ENCODE data around the gene CGNL1. TPM values are rescaled to one million over a fixed set of nuclear protein-coding genes. Genes with fewer than 3 reads are reported as not detected.

The CGNL1 gene
- total RNA-seq, 1 donor from 2014 or later = 2.8 TPM

DNA sequence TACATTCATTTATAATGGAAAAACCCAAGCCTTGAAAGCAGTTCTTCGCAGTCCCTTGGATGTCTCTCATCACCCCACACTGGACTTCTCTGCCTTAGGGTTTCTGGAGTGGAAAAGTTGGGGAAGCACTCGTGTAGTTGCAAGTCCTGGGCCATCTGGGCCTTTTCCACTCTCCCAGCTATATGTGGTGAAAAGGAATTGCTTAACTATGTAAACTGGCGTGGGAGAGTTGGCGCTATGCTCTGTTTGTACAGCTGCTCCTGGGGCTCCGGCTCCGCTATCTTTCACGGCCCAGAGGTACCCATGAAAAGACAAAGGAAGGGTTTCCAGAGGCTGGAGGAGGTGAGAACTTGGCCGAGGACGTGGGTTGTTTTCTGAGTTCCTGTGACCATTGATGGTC is 134.3 kb downstream of the CGNL1 start:
- no peaks in the 10 kb centered on the region for H3K27me3 ChIP-seq (ENCODE audit: control insufficient read depth, insufficient read depth, low read length)
- TF ChIP-seq, protein P1, sequence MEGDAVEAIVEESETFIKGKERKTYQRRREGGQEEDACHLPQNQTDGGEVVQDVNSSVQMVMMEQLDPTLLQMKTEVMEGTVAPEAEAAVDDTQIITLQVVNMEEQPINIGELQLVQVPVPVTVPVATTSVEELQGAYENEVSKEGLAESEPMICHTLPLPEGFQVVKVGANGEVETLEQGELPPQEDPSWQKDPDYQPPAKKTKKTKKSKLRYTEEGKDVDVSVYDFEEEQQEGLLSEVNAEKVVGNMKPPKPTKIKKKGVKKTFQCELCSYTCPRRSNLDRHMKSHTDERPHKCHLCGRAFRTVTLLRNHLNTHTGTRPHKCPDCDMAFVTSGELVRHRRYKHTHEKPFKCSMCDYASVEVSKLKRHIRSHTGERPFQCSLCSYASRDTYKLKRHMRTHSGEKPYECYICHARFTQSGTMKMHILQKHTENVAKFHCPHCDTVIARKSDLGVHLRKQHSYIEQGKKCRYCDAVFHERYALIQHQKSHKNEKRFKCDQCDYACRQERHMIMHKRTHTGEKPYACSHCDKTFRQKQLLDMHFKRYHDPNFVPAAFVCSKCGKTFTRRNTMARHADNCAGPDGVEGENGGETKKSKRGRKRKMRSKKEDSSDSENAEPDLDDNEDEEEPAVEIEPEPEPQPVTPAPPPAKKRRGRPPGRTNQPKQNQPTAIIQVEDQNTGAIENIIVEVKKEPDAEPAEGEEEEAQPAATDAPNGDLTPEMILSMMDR (IDR thresholded peaks at IDR 0.05; ENCODE audit: insufficient read depth, low read length, poor library complexity, severe bottlenecking) = no peak
- no peak for DNase-seq (ENCODE audit: low read depth)

DNA sequence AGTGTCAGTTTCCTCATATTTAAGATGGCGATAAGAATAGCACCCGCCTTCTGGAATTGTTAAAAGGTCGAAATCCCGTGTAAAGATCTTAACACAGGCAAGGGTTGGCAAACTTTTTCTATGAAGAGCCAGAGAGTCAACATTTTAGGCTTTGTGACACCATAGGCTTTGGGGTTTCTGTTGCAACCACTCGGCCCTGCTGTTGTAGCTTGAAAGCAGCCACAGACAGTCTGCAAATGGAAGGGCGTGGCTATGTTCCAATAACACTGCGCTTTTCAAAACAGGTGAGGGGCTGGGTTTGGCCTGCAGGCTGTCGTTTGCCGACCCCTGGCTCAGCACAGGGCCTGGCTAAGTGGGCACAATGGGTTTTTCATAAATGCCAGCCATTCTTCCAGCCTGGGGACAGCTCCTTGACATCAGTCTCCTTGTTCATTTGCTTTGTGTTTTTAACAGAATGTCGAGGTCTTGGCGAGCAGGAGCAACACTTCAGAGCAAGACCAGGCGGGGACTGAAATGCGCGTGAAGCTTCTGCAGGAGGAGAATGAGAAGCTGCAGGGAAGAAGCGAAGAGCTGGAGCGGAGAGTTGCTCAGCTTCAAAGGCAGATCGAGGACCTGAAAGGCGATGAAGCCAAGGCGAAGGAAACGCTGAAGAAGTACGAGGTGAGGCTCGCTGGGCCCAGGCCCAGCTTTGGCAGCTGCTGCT is 140.2 kb downstream of the CGNL1 start:
- H3K27me3 ChIP-seq (ENCODE audit: control insufficient read depth, insufficient read depth, low read length) = no peaks in the 10 kb centered on the region
- DNase-seq (ENCODE audit: low read depth) = no peak
- TF ChIP-seq, protein P1 (IDR thresholded peaks at IDR 0.05; ENCODE audit: insufficient read depth, low read length, poor library complexity, severe bottlenecking) = no peak
- H3K4me3 ChIP-seq (ENCODE audit: low read depth, low read length) = no peak overlapping the region
- H3K36me3 ChIP-seq (ENCODE audit: control insufficient read depth, insufficient read depth, low read length) = no peaks in the 10 kb centered on the region

More for the DNA sequence above, 134.3 kb downstream of the CGNL1 start:
- Histone ChIP-seq H3K36me3 (ENCODE audit: control insufficient read depth, insufficient read depth, low read length) (no peaks in the 10 kb centered on the region), H3K4me3 (ENCODE audit: low read depth, low read length) (no peak overlapping the region)

GRCh38 chr15:57517030-57517671 is 140.8 kb downstream of the CGNL1 start:
- H3K27me3 ChIP-seq (ENCODE audit: control insufficient read depth, insufficient read depth, low read length) = no peaks in the 10 kb centered on the region
- TF ChIP-seq, protein P1 (IDR thresholded peaks at IDR 0.05; ENCODE audit: insufficient read depth, low read length, poor library complexity, severe bottlenecking) = no peak
- no peak for DNase-seq (ENCODE audit: low read depth)
- no peaks in the 10 kb centered on the region for H3K36me3 ChIP-seq (ENCODE audit: control insufficient read depth, insufficient read depth, low read length)
- no peak overlapping the region for H3K4me3 ChIP-seq (ENCODE audit: low read depth, low read length)

GRCh38 chr15:57518779-57519405 is 142.6 kb downstream of the CGNL1 start:
- TF ChIP-seq, protein P1 (IDR thresholded peaks at IDR 0.05; ENCODE audit: insufficient read depth, low read length, poor library complexity, severe bottlenecking) = no peak
- no peak for DNase-seq (ENCODE audit: low read depth)

DNA sequence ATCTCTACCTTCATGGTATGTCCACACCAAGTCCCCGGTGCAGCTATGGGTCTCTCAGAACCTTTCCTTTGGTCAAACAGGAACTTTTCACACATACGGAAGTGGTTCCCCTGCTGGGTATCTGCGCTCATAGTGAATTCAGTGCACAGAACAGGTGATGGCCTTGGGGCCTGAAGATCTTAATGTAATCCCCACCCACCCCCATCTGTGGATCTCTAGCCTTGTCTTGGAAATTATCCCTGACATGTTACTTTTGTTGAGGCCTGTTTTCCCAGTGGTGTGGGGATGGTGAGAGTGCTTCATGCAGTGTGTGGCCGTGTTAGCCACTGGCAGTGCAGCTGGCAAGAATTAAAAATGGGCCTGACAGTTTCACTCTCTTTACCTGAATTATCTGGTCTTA is 143.5 kb downstream of the CGNL1 start:
- no peak for DNase-seq (ENCODE audit: low read depth)
- H3K36me3 ChIP-seq (ENCODE audit: control insufficient read depth, insufficient read depth, low read length) = no peaks in the 10 kb centered on the region
- H3K4me3 ChIP-seq (ENCODE audit: low read depth, low read length) = no peak overlapping the region
- no peaks in the 10 kb centered on the region for H3K27me3 ChIP-seq (ENCODE audit: control insufficient read depth, insufficient read depth, low read length)
- TF ChIP-seq, protein P1 (IDR thresholded peaks at IDR 0.05; ENCODE audit: insufficient read depth, low read length, poor library complexity, severe bottlenecking) = no peak

More at GRCh38 chr15:57518779-57519405, 142.6 kb downstream of the CGNL1 start:
- no peaks in the 10 kb centered on the region for H3K36me3 ChIP-seq (ENCODE audit: control insufficient read depth, insufficient read depth, low read length)
- no peaks in the 10 kb centered on the region for H3K27me3 ChIP-seq (ENCODE audit: control insufficient read depth, insufficient read depth, low read length)
- H3K4me3 ChIP-seq (ENCODE audit: low read depth, low read length) = no peak overlapping the region

All from kidney epithelial cell (primary cell).